ENCODE results near the gene DNAH2.

GRCh38 chr17:7811251-7811650 is 93.7 kb downstream of the DNAH2 start:
- TF ChIP-seq CTCF (IDR thresholded peaks at IDR 0.05) (no peak), SIN3A (IDR thresholded peaks at IDR 0.05; ENCODE audit: borderline replicate concordance, insufficient read depth, low read depth, low read length) (no peak), POLR2AphosphoS5 (IDR thresholded peaks at IDR 0.05; ENCODE audit: low read depth, low read length) (no peak)
